Suppressor macrophage (primary cell): ENCODE data around the gene TRIM4.
"Not testable (repeated sequence)": the region's sequence is repeated elsewhere in the genome, so short reads cannot be mapped to it uniquely, and the experiment has no call there.

Source experiments
- DNase-seq, 4 experiments: peaks; one replicate each; pipeline ENCODE4 v3.0.0-alpha.2; 2020 to 2022
- total RNA-seq, 17 experiments: gene quantifications; one replicate each; lab custom pipeline; 2026; ENCODE audit warnings: mixed read lengths in 6 of 17, inconsistent platforms in 3 of 17; lab: John Stamatoyannopoulos, UW

Gene TRIM4, protein sequence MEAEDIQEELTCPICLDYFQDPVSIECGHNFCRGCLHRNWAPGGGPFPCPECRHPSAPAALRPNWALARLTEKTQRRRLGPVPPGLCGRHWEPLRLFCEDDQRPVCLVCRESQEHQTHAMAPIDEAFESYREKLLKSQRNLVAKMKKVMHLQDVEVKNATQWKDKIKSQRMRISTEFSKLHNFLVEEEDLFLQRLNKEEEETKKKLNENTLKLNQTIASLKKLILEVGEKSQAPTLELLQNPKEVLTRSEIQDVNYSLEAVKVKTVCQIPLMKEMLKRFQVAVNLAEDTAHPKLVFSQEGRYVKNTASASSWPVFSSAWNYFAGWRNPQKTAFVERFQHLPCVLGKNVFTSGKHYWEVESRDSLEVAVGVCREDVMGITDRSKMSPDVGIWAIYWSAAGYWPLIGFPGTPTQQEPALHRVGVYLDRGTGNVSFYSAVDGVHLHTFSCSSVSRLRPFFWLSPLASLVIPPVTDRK
- 15.3 to 42.9 (median 28.8) reads per million in 17 experiments for total RNA-seq

DNA sequence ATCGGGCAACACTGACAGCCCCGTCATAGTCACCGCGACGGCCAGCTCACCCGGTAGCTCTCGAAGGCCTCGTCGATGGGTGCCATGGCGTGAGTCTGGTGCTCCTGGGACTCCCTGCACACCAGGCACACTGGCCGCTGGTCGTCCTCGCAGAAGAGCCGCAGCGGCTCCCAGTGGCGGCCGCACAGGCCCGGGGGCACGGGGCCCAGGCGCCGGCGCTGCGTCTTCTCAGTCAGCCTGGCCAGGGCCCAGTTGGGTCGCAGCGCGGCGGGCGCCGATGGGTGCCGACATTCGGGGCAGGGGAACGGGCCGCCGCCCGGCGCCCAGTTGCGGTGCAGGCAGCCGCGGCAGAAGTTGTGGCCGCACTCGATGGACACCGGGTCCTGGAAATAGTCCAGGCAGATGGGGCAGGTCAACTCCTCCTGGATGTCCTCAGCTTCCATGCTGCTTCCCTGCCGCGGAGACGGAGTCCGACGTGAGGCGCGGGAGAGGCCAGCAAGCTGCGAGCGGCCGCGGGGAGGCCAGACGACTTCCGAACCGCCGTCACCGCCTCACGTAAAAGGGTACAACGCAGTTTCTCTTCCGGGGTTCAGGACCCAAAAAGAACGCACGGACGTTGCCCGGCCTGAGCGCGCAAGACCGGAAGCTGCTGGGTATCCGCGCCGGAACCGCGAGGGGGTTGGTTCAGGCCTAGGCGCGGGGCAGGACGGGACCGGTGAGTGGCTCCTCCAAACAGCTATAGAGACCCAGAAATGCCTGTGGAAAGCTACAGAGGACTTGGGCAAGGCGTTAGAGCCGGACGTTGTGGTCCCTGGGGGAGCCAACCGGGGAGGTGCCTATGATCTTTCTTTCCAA lies at the start of gene TRIM4:
TSS of gene TRIM4 (minus strand) at position 572 of the 855 bp plus-strand sequence. CDS start at position 443, 129 bp downstream.
- peak; percentile 93 to 97 (median 97) for DNase-seq

DNA sequence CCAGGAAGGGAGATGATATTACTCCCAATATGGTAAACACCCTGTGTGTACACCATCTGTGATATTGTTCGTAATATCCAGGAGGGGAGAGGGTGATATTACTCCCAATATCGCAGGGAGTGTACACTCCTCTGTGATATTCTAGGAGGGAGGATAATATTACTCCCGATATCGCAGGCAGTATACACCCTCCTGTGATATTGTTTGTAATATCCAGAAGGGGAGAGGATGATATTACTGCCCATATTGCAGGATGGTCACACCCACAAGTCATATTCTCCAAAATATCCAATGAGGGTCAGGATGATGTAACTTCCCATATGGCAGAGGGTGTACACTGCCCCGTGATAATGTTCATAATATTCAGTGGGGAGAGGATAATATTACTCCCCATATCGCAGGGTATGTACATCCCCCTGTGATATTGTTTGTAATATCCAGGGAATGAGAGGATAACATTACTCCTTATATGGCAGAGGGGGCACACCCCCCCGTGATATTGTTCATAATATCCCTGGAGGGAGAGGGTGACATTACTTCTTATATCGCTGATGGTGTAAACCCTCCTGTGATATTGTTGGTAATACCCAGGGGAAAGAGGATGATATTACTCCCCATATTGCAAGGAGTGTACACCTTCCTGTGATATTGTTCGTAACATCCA lies 39.4 kb upstream of the TRIM4 start:
- no peak for DNase-seq

DNA sequence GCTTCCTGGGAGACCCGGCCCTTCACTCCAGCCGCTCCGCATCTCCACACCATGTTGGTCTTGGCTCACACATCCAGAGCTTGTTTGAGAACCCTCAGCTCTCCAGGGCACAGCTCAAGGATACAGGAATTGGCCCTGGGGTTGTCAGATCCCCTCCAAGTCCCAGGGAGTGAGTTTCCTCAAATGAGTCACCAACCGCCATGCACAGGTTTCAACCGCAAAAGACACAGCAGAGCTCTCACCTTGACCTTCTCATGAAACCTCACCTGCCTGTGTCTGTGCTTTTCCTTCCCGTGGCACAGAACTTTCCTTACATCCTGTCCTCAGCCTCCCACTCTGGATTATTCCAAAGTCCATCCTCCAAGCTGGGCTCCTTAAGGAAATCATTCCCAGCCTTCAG lies 35.9 kb upstream of the TRIM4 start:
- DNase-seq = no peak

GRCh38 chr7:99954643-99955042 lies 35.3 kb upstream of the TRIM4 start:
- DNase-seq = not testable (repeated sequence)

- DNase-seq = peak; percentile 46 to 76 (median 65)
Observed at GRCh38 chr7:99953649-99954048, 34.3 kb upstream of the TRIM4 start.

DNA sequence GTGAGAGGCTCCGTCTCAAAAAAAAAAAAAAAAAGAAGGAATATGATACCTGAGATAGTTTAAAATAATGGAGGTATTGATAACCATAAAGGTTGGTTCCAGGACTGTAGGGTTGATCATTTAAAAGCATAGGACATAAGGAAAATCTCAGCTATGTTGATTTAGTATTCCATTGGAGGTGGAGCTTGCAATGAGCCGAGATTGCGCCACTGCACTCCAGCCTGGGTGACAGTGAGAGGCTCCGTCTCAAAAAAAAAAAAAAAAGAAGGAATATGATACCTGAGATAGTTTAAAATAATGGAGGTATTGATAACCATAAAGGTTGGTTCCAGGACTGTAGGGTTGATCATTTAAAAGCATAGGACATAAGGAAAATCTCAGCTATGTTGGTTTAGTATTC lies 33.3 kb upstream of the TRIM4 start:
- not testable (repeated sequence) for DNase-seq

GRCh38 chr7:99950819-99951218 lies 31.5 kb upstream of the TRIM4 start:
- DNase-seq = not testable (repeated sequence)

DNA sequence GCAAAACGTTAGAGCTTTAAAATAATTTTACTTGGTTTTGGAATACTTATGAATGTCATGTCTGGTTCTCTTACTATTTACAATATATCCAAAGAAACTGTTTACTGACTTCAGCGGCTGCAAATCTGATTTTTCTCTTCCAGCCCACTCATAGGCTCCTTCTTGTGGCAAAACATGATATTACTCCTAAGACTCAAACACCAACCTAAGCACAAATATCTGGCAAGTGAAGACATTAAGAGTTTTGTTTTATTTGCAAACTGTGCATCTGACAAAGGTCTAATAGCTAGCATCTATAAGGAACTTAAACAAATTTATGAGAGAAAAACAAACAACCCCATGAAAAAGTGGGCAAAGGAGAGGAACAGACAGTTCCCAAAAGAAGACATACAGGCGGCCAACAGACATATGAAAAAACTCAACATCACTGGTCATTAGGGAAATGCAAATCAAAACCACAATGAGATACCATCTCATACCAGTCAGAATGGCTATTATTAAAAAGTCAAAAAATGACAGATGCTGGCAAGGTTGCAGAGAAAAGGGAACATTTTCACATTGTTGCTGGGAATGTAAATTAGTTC lies 30.4 kb upstream of the TRIM4 start:
- peak in 2 of 4 experiments; percentile 30 to 32 for DNase-seq

DNA sequence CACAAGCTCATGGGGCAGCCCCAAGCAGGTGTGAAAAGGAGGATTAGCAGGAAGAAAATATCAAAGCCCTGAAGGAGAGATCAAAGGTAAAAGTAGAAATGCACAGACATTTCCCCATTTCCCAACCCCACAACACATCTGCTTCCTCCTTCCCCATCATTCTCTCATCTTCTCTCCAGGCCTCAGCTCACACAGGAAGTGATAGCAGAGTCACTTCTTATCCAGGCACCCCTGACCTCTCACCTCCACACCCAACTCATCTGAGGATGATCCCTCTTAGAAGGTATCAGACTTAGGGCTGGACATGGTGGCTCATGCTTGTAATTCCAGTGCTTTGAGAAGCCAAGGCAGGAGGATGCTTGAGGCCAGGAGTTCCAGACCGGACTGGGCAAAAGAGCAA lies 28.3 kb upstream of the TRIM4 start:
- peak in 1 of 4 experiments; percentile 4 for DNase-seq

DNA sequence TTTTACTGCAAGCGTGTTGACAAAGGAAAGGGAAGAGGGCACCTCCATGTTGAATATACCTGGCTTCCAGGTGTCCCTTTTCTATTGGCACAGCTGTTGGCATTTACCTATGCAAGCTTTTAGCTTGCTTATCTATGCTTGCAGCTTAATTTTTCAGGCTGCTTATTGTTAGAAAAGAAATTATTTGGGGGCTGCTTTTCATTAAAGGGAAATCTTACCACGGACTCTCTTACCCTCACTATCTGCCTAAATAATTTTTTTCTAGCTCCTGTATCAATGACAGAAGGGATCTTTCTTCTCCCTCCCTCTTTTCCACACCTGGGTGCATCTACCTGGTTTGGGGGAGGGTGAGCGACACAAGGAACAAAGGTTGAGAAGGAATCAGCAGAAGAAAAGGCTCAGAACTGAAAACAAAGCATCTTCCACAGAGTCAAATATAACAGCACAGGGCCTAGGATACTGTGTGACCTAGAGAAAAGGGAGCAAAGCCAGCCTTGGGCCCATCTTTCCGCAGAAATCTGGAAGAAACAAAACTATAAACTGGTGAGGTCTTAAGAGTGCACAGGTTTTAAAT lies 25.3 kb upstream of the TRIM4 start:
- DNase-seq = no peak

GRCh38 chr7:99943641-99944496 lies 24.5 kb upstream of the TRIM4 start:
- peak in 3 of 4 experiments; percentile 5 to 28 (median 21) for DNase-seq

- DNase-seq = no peak
Observed at GRCh38 chr7:99938296-99938695, 19.0 kb upstream of the TRIM4 start.

GRCh38 chr7:99935009-99935408 lies 15.7 kb upstream of the TRIM4 start:
- DNase-seq = peak in 2 of 4 experiments; percentile 20 to 21

- no peak for DNase-seq
Observed at GRCh38 chr7:99930376-99930775, 11.0 kb upstream of the TRIM4 start.

DNA sequence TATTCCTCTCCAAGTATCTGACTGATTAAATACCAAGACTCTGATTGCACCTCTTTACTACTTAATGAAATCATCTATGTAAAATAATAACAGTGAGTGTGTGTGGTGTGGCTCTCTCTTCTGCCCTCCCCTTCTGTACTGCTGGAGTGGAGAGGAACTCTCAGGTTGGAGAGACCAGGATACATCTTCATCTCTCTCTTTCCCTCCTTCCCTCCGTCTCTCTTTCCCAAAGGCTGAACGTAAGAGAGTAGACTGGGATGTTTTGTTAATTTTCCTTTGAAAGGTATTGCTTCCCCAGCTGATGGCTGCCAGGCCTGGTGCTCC lies 10.4 kb upstream of the TRIM4 start:
- no peak for DNase-seq

GRCh38 chr7:99928994-99929729 lies 9.8 kb upstream of the TRIM4 start, which contains the start of gene GJC3:
Gene GJC3, minus strand, starts transcription at chr7:99929620. Its CDS starts 0 bp downstream, at chr7:99929620.
- DNase-seq = peak; percentile 64 to 82 (median 72)

- DNase-seq = no peak
Observed at GRCh38 chr7:99928188-99928587, 8.9 kb upstream of the TRIM4 start.

- DNase-seq = no peak
Observed at GRCh38 chr7:99927536-99927935, 8.2 kb upstream of the TRIM4 start.

DNA sequence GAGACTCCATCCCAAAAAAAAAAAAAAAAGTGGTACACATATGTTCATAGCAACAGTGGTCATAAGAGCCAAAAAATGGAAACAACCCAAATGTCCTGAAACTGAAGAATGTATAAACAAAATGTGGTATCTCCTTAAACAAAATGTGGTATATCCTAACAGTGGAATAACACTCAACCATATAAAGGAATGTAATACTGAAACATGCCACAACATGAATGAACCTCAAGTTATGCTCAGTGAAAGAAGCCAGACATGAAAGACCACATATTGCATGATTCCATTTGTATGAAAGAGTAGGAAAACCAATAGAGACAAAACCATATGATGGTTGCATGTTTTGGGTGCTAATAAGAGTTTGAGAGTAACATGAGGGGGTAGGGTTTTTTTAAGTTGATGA lies 7.0 kb upstream of the TRIM4 start:
- no peak for DNase-seq

GRCh38 chr7:99923200-99923599 lies 3.9 kb upstream of the TRIM4 start:
- no peak for DNase-seq
